NCI-H774 (cell line): ENCODE data around the gene EXOG.

Experiments used
- DNase-seq: peaks from one replicate; lab custom pipeline; 2025; lab: John Stamatoyannopoulos, UW

The EXOG gene

GRCh38 chr3:38473229-38473628 is 22.9 kb upstream of the EXOG start:
- no peak for DNase-seq

- DNase-seq, result no peak
Measured at GRCh38 chr3:38474928-38475605, 21.1 kb upstream of the EXOG start.

GRCh38 chr3:38475716-38476115 is 20.4 kb upstream of the EXOG start:
- DNase-seq, result no peak

- DNase-seq, result no peak
Measured at GRCh38 chr3:38476157-38476756, 19.9 kb upstream of the EXOG start.

- no peak for DNase-seq
Measured at GRCh38 chr3:38477057-38477820, 18.9 kb upstream of the EXOG start.

- DNase-seq, result no peak
Measured at GRCh38 chr3:38477839-38478450, 18.2 kb upstream of the EXOG start.

GRCh38 chr3:38478901-38479300 is 17.2 kb upstream of the EXOG start:
- no peak for DNase-seq

- peak; percentile 0 for DNase-seq
Measured at GRCh38 chr3:38479431-38480092, 16.6 kb upstream of the EXOG start.

GRCh38 chr3:38480093-38480445 is 16.1 kb upstream of the EXOG start:
- no peak for DNase-seq

GRCh38 chr3:38480930-38481329 is 15.2 kb upstream of the EXOG start:
- DNase-seq, result no peak

GRCh38 chr3:38482951-38483350 is 13.2 kb upstream of the EXOG start:
- DNase-seq, result no peak

GRCh38 chr3:38487323-38487722 is 8.8 kb upstream of the EXOG start:
- no peak for DNase-seq

- DNase-seq, result no peak
Measured at GRCh38 chr3:38488949-38489348, 7.2 kb upstream of the EXOG start.

GRCh38 chr3:38489766-38490165 is 6.4 kb upstream of the EXOG start:
- DNase-seq, result no peak

GRCh38 chr3:38490281-38491030 is 5.7 kb upstream of the EXOG start:
- no peak for DNase-seq

- no peak for DNase-seq
Measured at GRCh38 chr3:38491215-38491614, 4.9 kb upstream of the EXOG start.

GRCh38 chr3:38493031-38493430 is 3.1 kb upstream of the EXOG start:
- no peak for DNase-seq

GRCh38 chr3:38497031-38497430 is 891 bp downstream of the EXOG start:
- DNase-seq, result no peak

GRCh38 chr3:38500688-38501417 is 4.7 kb downstream of the EXOG start:
- DNase-seq, result no peak

GRCh38 chr3:38507120-38507519 is 11.0 kb downstream of the EXOG start:
- no peak for DNase-seq

GRCh38 chr3:38509732-38510131 is 13.6 kb downstream of the EXOG start:
- no peak for DNase-seq
